T-helper 2 cell (primary cell): ENCODE results near the gene GTF3A.
"Not testable (repeated sequence)": the region's sequence is repeated elsewhere in the genome, so short reads cannot be mapped to it uniquely, and the experiment has no call there.

ENCODE experiments used
- DNase-seq, 5 experiments: peaks; one replicate each; pipeline versions ENCODE4 v3.0.0 to v3.0.0-alpha.2; 2012 to 2022
- total RNA-seq, 2 donors: gene quantifications; one replicate each; lab custom pipeline; 2026; lab: John Stamatoyannopoulos, UW

Gene GTF3A
- total RNA-seq: 112 to 160 reads per million in 2 donors

- peak; percentile 75 to 92 (median 81) for DNase-seq
Measured at GRCh38 chr13:27424246-27425157, at the start of gene GTF3A. Gene GTF3A (plus strand): TSS chr13:27424619.

- DNase-seq: peak in 4 of 5 experiments; percentile 24 to 66 (median 34)
Measured at GRCh38 chr13:27374650-27375049, 49.8 kb upstream of the GTF3A start.

- DNase-seq: peak in 3 of 5 experiments; percentile 26 to 36 (median 32)
Measured at GRCh38 chr13:27375686-27376326, 48.6 kb upstream of the GTF3A start.

GRCh38 chr13:27379126-27379525 is 45.3 kb upstream of the GTF3A start:
- DNase-seq: no peak

GRCh38 chr13:27379694-27380641 is 44.5 kb upstream of the GTF3A start:
- peak in 3 of 5 experiments; percentile 19 to 61 (median 30) for DNase-seq

- DNase-seq: no peak
Measured at GRCh38 chr13:27381601-27382000, 42.8 kb upstream of the GTF3A start.

- no peak for DNase-seq
Measured at GRCh38 chr13:27383104-27383921, 41.1 kb upstream of the GTF3A start.

- DNase-seq: no peak
Measured at GRCh38 chr13:27384285-27384684, 40.1 kb upstream of the GTF3A start.

- no peak for DNase-seq
Measured at GRCh38 chr13:27388241-27388640, 36.2 kb upstream of the GTF3A start.

GRCh38 chr13:27389891-27390290 is 34.5 kb upstream of the GTF3A start:
- no peak for DNase-seq

GRCh38 chr13:27391471-27391870 is 32.9 kb upstream of the GTF3A start:
- no peak for DNase-seq

GRCh38 chr13:27393101-27393500 is 31.3 kb upstream of the GTF3A start:
- no peak for DNase-seq

GRCh38 chr13:27395007-27395510 is 29.4 kb upstream of the GTF3A start:
- no peak for DNase-seq

GRCh38 chr13:27396252-27396846 is 28.1 kb upstream of the GTF3A start:
- DNase-seq: no peak

GRCh38 chr13:27398360-27398759 is 26.1 kb upstream of the GTF3A start:
- DNase-seq: no peak

- not testable (repeated sequence) for DNase-seq
Measured at GRCh38 chr13:27400405-27400804, 24.0 kb upstream of the GTF3A start.

- no peak for DNase-seq
Measured at GRCh38 chr13:27401210-27401609, 23.2 kb upstream of the GTF3A start.

GRCh38 chr13:27403203-27403678 is 21.2 kb upstream of the GTF3A start:
- DNase-seq: no peak

GRCh38 chr13:27403727-27404385 is 20.6 kb upstream of the GTF3A start:
- no peak for DNase-seq

GRCh38 chr13:27404680-27405079 is 19.7 kb upstream of the GTF3A start:
- no peak for DNase-seq
